Activated naive CD4-positive, alpha-beta T cell treated with Interleukin-2 at 50 U/mL for 16 hours (primary cell): ENCODE results near the gene MVK.
A peak's percentile ranks its signal among the peaks of the same experiment; 100 is the strongest.

Experiments
- DNase-seq: peaks from one replicate; pipeline ENCODE4 v3.0.0-alpha.2; 2020

MVK gene

GRCh38 chr12:109573029-109573913 lies at the start of gene MVK, which contains the start of gene MMAB:
MVK (plus strand) TSS chr12:109573794; CDS start chr12:109574823, 1,029 bp downstream.
MMAB (minus strand) TSS chr12:109573504; CDS start chr12:109573480, 24 bp downstream.
- DNase-seq = peak; percentile 99

DNA sequence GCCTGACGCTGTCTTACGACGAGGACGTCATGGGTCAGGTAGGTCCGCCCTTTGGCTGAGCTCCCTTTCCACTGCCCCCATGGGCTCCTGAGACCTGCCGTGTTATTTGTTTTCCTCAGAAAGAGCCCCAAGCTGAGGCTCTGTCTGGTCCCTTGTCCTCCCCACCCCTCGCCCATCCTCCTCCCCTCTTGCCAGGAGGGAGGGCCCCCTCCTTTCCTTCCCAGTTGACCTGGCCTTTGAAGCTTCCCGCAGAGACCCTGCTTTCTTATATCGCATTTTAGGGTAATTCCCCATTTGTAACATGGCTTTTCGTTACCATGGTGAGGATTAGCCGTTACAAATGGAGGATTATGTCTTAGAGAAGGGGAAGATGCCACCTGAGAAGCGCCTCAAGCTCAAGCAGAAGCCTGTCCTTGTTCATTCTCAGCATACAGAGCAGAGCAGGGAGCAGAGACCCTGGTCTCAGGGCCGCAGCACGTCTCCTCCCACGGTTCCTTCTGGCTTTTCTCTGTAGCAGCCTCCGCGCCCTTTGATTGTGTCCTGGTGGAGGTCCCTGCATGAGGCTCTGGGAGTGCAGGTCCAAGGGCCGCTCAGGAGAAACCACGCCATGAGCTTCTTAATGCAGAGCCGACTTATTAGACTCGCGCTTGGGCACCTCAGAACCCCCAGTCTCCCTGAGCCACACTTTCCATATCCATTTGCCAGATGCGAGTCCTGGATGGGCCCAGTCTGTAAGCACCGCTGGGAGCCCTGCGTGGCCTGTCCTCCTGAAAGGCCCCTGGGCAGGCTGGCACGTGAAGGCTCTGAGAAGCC lies 48.9 kb upstream of the MVK start:
- DNase-seq = no peak

DNA sequence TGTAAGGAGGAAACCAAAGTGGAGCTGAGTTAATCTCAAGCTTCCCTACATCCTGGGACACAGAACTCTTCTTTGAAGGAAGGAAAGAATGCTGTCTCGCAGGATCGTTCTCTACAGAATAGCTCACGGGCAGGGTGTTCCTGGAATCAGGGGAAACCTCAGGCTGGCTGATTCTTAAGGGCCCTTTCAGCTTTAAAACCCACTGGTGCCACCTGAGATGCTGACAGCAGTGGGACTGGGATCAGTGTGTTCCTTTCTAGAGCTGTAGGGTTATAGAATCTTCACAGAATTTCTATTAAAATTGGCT lies 48.4 kb upstream of the MVK start:
- no peak for DNase-seq

- DNase-seq = no peak
Measured at GRCh38 chr12:109527489-109528123, 46.0 kb upstream of the MVK start.

GRCh38 chr12:109529691-109530640 lies 43.6 kb upstream of the MVK start:
- no peak for DNase-seq

GRCh38 chr12:109531411-109531810 lies 42.2 kb upstream of the MVK start:
- DNase-seq = no peak

DNA sequence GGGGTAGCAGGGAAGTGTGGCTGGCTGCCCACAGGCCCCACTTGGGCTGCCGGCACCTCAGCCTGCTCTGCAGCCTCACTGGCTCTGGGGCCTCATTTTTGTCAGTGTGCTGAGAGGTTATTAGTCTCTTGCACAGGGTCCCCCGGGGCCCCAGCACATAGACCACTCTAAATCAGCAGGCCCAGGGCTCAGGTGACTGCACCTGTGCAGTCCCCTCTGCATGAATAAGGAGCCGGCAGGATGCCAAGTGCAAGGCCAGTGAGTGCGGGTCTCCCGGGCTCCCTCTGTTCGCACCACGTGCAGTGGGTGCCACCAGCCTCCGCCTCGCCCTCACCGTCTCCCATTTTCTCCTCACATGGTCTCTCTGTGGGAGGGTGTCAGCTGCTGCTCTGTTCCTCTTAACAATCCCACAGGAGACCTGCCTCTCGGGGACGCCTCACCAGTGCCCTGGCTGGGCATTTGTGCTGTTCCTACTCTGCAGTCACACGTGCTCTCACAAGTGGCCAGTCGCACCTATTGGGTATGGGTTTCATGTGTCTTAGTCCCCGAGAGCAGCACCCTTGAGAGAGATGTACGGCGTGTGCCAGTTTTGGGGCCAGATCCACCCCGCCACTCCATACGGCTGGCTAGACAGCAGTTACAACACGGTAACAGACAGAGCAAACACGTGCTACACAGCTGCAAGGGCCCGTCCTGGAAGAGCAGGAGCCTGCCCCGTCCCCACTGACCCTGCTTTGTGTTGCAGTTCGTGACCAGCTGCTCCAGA lies 40.7 kb upstream of the MVK start:
- DNase-seq = no peak

DNA sequence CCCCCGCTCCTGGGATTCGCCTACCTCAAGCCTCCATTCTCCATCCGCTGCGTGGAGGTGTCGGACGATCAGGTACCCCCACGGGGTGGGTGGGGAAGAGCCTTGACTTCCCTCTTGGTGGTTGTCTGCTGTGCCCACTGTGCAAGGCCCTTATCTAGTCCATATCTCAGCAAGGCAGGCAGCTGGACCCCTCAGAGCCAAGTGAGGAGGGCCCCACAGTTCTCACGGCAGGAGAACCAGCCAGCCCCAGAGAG lies 40.2 kb upstream of the MVK start:
- no peak for DNase-seq

DNA sequence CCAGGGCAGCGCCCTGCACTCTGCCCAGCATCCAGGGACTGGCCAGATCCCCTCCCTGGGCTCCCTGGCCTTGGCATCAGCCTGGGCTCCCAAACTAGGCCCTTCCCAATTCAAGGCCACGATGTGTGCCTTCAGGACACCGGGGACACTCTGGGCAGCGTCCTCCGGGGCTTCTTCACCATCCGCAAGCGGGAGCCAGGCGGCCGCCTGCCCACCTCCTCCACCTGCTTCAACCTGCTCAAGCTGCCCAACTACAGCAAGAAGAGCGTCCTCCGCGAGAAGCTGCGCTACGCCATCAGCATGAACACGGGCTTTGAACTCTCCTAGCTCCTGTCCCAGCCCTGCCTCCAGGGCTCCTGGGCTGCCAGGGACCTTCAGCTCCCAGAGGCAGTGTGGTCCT lies 39.1 kb upstream of the MVK start:
- no peak for DNase-seq

DNA sequence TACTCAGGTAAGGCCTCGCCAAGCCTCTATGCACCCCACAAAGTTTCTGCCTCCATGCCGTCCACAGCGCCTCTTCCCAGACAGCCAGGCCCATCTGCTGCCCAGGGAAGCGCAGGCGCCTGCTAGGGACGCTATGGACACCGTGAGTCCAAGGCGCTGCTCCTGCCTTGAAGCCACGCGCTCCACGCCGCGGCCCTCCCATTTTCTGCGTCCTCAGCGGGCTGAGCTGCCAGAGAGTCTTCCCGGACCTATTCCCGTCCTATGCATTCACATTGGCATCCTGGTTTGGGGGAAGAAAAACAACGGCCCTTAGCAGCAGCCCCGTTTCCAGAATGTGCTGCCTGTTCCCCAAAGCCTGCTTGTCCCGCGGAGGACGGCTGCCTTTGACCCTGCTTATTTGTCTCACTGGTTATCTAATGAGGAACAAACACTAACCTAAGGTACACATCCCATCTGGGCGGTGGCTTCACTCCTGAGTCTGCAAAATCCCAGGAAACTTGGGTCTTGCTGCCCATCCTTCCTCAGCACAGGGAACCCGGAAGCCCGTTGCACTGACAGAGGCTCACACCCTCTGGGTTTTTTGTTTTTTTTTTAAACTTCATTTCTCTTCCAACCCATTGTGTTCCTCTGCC lies 38.2 kb upstream of the MVK start:
- DNase-seq = no peak

DNA sequence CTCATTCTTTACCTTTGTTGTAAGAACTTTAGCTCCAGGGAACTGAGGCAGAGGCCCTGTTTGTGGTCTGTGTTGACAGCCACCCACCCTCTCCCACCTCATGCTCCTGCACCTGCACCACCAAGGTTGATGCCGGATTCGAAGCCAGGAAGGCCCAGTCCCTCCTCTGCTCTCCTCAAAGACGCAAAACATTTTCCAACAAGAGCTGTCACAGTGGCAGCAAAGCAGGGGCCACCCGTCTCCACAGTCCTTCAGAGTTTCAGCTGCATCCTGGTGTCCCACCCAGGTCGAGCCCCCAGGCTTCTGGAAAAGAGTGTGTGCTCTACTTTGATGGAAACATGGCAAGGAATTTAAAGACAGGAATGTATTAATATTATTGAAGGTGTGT lies 37.7 kb upstream of the MVK start:
- no peak for DNase-seq

DNA sequence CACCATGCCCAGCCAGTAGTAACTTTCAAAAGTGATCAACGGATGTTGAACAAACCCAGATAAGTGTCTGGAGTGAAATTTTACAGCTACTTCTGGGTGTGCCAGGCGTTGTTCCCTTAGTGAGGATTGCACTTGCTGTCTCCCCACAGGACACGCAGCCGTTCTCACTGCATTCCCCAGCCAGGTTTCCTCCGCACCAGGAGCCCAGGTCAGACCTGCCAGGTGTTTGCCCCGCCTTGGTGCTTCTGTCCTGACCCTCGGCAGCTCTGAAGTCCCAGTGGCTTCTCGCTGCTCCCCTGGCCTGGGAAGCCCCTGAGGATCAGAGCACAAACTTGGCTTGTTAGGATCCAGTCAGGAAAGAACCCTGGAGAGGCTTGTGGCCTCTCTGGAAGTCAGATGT lies 36.5 kb upstream of the MVK start:
- DNase-seq = no peak

- DNase-seq = no peak
Measured at GRCh38 chr12:109538191-109538863, 35.3 kb upstream of the MVK start.

DNA sequence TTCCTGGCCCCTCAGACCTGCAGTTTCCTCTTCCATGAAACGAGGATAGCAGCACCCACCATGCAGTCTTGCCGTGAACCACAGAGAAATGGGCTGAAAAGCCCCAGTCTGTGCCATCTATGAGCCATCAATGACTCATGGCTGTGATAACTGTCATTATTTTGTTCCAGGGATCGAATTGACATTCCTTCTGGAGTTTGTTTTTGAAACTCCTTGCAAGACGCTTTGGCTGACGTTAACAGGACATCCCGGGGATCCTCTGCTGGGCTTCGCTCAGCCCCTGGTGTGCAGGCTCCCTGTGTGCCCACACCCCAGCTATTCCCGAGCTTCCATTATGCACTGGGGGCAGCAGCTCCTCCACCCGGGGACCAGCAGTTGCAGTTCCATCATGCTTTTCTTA lies 34.1 kb upstream of the MVK start:
- DNase-seq = no peak

DNA sequence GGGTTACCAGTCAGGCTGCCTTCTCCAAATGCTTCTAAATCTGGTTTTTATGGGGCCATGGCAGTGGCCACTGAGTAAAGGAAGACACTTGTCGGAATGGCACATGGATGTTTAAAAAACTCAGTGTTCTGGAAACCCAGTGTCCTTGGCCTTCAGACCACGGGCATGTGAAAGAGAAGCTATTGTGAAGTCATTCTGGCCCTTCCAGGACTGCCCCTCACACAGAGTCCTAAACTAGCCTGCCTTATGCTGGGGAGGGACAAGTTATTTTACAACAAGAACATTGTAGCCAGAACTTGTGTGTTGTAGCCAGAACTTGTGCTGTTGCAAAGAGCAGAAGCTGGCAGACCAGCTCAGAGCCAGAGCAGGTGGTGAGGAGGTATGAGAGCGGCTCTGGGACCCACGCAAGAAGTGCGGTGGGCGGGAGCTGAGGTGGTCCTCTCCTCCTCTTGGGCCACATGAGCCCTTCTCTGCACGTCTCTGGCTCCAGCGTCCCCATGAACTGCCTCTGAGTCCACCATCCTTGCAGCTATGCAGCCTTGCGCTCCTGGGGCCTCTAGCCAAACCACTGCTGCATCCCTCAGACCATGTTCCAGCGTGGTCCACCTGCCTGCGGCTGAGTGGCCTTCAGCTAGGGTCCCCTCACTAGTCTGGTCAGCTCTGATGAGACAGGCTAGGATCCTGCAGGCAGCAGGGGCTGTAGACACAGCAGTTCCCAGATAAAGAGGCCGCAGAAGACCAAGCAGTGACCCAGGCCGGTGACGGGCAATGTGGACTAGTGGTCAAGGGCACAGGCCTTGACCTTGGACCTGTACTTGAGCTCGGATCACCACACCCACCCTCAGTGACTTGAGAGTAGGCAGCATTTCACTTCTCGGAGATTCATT lies 32.8 kb upstream of the MVK start:
- no peak for DNase-seq

GRCh38 chr12:109541413-109541726 lies 32.2 kb upstream of the MVK start:
- no peak for DNase-seq

- no peak for DNase-seq
Measured at GRCh38 chr12:109542014-109542413, 31.6 kb upstream of the MVK start.

- no peak for DNase-seq
Measured at GRCh38 chr12:109542876-109543275, 30.7 kb upstream of the MVK start.

DNA sequence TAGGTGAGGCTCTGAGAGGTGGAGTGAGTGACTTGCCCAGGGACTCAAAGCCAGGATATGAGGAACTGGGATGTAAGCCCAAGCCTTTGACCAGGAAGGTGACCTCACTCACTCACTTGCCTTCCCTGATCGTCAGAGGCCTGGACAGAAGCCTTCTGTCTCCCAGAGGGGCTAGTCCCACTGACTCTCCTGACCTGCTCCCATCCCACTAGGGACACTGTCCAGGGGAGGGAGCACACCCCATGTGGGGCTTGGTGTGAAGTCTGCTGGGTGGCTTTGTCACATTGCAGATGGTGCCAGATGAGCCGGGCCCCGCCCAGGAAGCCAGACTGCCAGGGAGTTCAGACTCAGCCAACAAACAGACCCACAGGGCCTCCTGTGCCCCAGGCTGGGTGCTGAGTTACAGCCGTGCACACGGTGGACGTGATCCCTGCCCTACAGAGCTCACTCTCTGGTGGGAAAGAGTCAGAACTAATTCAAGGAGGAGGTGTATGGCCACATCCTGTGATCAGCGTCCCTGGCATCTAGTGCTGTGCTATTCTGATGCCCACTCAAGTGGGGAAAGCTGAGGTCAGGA lies 28.6 kb upstream of the MVK start:
- DNase-seq = no peak

GRCh38 chr12:109545826-109546225 lies 27.8 kb upstream of the MVK start:
- DNase-seq = no peak
